Measurements from ENCODE around the gene ARHGAP10.
"Not testable (repeated sequence)": the region's sequence is repeated elsewhere in the genome, so short reads cannot be mapped to it uniquely, and the experiment has no call there.

The ARHGAP10 gene

DNA sequence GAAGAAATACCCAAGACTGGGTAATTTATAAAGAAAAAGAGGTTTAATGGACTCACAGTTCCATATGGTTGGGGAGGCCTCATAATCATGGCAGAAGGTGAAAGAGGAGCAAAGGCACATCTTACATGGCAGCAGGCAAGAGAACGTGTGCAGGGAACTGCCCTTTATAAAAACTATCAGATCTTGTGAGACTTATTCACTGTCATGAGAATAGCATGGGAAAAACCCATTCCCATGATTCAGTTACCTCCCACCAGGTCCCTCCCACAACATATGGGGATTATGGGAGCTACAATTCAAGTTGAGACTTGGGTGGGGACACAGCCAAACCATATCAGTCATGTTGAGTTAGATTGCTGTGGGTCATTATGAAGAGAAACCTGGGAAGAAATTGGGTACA, 153.3 kb downstream of the ARHGAP10 start:
- DNase-seq (ENCODE audit: low read depth in 2 of 2, low spot score in 1 of 2): not testable (repeated sequence)

DNA sequence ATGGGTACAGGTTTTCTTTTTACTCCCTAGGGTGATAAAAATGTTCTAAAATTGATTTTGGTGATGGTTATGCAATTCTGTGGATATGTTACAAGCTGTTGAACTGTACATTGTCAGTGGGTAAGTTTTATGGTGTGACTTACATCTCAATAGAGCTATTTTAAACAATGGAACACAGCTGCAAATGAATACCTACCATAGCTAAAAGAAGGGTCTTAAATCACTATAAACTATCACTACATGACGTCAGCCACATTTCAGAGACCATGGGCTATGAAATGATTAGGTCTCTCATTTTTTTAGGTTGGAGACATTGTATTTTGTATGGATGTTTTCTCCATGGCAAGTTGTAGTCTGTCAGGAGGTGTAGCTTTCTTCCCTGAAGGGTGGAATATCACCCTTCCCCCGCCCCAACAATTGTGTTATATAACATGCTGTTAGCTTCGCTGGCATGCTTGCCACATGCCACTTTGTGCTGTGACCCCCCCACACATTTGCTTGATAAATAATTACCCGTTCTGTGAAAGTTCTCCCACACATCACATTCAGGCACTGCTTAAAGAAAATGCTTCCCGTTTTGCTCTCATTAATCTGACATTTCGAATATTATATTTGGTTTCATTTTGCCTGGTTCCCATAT, 159.7 kb downstream of the ARHGAP10 start:
- no peak for DNase-seq (ENCODE audit: low read depth in 2 of 2, low spot score in 1 of 2)

DNA sequence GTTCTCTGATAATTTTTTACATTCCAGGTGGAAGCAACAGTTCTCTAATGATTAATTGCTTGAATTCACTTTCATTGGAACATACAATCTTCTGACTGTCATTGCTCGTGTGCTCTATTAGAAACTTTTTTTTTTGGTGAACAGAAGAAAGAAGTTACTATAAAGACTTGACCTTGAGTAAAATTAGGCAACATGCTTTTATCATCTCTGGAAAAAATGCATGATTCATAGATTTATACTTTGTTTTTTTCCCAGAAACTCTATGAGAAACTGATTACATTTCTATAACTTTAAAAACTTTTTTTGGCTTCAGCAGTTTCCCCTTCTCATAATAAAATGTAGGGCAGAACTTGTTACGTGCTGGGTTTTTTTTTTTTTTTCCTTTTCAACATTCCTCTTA, 167.6 kb downstream of the ARHGAP10 start:
- DNase-seq (ENCODE audit: low read depth in 2 of 2, low spot score in 1 of 2): no peak

DNA sequence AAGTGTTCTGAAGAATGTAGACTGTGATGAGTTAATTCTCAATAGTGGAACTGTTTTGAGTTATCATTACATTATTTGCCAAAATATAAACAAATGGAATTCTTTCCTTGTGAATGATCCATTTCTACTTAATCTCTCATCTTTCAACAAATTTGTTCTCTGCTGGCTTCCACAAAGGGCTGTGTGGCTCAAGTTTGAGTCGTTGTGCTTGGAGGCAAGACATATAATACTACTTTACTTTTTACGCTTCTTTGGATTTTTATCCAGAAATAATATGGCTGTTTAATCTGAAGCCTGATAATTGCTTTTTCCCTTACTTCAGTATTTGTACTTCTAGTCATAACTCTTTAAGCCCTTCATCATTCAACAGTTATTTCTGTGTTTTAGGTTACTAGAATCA, 169.5 kb downstream of the ARHGAP10 start:
- no peak for DNase-seq (ENCODE audit: low read depth in 2 of 2, low spot score in 1 of 2)

DNA sequence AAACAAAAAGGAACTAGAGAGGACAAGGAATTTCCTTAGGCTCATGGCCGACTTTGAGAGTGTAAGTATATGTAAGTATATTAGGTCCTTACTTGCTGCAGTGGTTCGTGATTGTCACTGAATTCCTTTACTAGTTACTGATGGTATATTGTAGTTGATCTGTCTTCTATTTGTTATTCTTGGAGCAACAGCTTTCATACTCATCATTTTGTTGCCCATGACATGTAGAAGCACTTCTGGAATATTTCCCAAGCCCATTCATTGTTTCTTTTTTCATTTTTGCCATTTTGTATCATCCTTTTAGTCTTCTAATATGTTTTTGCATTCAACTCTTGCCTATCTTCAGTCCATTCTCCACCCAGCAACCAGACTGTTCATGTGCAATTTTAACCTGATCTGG, 170.0 kb downstream of the ARHGAP10 start:
- no peak for DNase-seq (ENCODE audit: low read depth in 2 of 2, low spot score in 1 of 2)

DNA sequence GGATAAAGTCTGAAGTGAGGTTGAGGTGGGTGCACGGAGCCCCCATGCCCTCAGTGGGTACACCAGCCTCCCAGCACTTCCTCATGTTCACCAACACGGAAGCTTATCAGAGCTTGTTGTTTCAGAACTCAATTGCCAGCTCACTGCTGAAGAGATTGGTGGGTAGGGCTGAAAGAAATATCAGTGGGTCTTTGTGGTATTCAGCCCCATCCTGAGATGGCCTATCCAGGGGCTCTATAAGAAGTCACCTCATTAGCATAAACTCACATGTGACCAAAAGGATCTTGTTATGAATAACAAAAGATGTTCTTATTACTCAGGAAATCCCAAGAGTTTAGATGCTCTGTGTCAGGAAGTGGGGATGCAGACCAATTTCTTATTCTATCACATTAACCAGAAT, 177.3 kb downstream of the ARHGAP10 start:
- DNase-seq (ENCODE audit: low read depth in 2 of 2, low spot score in 1 of 2): no peak

DNA sequence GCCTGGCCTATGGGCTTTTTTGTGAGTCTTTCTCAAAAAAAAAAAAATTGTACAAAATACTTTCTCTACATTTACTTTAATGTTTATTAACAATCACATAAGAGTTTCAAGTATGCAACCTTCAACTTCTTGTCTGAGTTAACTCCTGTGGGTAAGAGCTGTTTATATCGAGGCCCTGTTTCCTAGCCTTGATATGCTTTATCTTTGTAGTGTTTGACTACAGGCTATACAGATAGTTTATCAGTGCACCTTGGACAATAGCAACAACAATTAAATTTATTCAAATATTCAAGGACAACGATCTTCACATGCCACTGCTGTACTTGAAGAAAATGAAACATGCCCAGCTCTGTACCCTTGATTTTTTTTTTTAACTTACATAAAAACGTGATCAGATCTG, 178.4 kb downstream of the ARHGAP10 start:
- DNase-seq (ENCODE audit: low read depth in 2 of 2, low spot score in 1 of 2): no peak

DNA sequence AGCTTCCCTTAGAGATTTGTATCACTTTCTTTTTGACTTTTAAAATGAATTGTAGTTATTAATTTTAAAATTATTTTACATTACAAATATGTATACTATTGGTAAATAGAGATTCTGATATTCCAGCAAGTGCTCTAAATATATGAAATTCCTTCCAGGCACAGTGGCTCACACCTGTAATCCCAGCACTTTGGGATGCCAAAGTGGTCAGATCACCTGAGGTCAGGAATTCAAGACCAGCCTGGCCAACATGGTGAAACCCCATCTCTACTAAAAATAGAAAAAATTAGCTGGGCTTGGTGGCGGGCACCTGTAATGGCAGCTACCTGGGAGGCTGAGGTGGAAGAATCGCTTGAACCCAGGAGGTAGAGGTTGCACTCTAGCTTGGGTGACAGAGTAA, 180.2 kb downstream of the ARHGAP10 start:
- DNase-seq (ENCODE audit: low read depth in 2 of 2, low spot score in 1 of 2): not testable (repeated sequence)

DNA sequence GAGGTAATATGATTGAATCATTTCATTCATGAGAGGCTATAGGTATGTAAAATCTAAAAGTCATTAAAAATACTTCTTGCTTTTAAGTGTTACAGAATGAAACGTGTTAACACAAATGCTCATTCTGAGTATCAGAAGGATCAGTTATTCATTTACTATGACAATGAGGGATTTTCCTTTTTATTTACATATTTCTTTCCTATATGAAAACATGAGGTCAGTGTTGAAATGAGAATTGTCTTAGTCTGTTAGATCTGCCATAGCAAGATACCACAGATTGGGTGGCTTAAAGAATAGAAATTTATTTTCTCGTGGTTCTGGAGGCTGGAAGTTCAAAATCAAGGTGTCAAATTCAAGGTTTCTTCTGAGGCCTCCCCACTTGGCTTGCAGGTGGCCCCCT, 181.2 kb downstream of the ARHGAP10 start:
- no peak for DNase-seq (ENCODE audit: low read depth in 2 of 2, low spot score in 1 of 2)

DNA sequence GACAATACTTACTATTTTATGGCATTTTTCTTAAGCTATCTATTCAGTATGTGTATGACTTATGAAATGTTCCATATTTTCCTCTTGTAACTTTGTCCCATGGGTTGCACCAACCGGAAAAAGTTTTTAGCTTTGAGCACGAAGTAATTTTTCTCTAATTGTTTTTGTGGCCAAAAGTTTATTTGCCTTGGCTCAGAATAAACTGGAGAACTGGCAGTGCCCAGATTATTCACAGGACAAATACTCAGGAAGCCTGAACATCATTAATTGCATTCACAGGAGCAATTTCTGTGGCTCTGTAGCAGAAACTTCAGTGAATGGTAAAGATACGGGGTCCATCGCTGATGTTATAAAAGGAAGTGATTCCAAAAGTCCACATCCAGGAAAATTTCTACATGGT, 184.5 kb downstream of the ARHGAP10 start:
- no peak for DNase-seq (ENCODE audit: low read depth in 2 of 2, low spot score in 1 of 2)

DNA sequence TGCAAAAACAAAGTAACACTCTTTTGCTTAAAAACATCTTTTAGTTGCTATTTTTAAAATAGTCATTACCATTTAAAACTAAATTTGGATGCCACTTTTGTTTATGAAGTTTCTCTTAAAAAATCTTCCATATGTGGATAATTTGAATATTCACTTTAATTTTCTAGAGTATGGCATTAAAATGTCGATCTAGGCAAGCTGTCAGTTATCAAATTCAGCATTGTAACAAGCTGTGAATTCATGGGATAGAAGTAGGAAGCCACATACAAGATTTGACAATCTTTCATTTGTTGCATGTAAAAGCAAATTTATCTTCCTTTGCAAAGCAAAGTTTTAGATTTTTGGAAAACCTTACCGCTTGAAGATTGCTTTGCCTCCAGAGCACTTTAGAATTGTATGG, 191.5 kb downstream of the ARHGAP10 start:
- no peak for DNase-seq (ENCODE audit: low read depth in 2 of 2, low spot score in 1 of 2)

DNA sequence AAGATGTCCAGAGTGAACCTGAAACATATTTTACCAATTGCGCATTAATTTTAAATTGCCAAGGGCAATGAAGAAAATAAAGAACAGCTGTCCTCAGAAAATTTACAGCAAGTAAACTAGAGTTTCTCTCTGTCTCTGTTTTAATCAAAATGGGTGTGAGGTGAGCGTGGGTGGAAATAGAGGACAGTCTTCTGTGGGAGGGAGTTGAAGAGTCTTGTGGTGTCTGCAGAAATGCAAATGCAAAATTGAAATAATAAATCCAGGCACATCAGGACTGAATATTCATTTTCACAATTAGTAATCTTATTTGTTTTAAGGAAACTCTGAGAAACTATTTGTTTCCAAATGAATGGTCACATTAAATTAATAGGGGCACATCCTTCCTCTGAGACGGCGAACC, 192.0 kb downstream of the ARHGAP10 start:
- no peak for DNase-seq (ENCODE audit: low read depth in 2 of 2, low spot score in 1 of 2)

DNA sequence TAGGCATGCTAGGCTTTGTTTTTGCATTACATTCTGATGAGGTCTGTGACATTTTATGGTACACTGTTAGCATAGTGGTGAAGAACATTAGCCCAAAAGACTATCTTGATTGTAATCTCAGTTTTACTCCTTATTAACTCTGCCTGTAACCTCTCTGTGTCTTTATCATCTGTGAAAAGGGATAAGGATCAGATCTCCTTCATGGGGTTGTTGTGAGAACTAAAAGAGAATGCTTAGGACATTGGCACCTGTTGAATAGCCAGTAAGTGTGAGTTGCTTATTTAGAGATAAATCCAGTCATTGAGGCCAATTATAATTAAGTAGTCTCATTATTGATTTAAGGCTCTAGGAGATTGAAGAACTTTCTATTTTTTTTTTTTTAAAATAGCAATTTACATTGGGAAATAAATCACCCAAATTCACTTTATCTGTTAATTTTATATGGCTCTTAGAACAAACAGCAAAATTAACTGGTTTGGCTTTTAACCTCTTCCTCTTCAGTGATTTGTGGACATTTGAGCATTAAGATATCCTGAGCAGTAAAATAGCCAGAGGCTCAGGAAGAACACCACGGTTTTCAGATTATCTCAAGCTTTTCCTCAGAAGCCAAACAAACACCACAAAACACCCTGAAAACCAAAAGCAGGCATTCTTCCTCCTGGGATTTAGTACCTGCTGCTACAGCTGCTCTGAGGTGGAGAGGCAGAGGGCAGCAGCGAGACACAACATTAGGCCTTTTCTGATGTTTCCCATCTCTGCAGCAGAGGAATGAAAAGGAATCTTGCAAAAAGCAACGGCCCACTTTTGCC, 192.9 kb downstream of the ARHGAP10 start:
- DNase-seq (ENCODE audit: low read depth in 2 of 2, low spot score in 1 of 2): no peak

DNA sequence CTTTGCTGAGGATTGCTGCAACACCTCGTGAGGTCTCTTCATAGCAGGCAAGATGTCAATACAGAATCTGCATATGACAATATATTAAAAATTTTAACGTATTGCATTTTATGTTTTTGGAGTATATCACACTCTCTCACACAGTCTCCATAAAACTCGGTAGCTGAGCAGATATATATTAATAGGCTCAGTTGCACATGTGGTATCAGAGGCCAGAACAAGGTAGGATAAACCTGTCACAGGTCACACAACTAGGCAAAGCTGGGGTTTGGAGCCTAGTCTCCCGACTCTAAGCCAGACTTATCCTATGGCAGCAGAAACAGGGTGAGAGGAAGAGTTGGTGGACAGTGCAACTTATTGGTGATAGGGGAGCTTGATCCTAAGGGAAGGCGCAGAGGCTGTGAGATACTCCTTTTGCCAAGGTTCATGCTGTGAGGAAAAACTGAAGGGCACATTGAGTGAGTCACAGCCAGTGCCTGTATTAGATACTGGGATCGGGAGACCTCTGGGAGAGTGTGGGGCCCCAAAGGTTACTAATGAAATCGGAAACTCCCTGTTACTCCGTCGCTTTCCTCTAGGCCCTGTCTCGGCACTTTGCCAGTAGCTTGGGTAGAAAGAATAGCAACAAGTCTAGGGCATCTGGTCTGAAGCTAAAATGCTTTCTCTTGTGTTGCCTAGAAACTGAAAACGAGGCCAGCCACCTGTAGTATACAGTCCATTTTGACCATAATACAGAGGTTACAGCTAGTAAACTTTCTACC, 195.7 kb downstream of the ARHGAP10 start:
- no peak for DNase-seq (ENCODE audit: low read depth in 2 of 2, low spot score in 1 of 2)

DNA sequence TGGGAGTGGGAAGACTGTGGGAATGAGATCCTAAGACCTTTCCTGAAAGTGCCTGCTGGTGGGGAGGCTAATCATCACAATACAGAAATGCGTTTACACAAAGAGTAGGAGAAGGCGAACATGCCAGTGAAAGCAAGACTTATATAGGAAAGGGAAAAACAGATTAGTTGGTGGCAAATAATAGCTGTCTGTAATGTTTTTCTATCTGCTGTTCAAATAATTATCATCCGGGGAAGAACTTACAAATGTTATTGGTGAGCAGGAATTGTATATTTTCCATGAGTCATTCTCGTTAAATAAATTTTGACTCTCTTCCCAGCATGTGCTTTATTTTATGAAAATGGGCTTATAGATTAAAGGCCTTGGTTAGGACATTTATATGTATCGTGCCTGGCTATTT, 196.5 kb downstream of the ARHGAP10 start:
- no peak for DNase-seq (ENCODE audit: low read depth in 2 of 2, low spot score in 1 of 2)

DNA sequence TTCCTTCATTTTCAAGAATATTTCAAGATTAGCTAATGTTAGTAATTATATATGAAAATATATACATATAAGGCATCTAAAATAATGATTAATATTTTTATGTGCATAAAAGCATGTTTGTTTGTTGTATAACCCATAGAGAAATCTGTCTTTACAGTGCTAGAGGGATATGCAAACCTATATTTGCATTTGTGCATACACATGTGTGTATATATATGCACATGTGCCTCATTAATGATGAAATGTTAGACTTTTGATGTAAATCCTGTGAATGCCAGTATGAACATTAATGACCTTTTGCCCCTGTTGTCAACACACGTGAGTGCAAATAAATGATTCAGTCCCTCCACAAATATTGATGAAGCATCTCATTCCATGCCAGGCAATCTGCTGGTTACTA, 197.9 kb downstream of the ARHGAP10 start:
- DNase-seq (ENCODE audit: low read depth in 2 of 2, low spot score in 1 of 2): no peak

DNA sequence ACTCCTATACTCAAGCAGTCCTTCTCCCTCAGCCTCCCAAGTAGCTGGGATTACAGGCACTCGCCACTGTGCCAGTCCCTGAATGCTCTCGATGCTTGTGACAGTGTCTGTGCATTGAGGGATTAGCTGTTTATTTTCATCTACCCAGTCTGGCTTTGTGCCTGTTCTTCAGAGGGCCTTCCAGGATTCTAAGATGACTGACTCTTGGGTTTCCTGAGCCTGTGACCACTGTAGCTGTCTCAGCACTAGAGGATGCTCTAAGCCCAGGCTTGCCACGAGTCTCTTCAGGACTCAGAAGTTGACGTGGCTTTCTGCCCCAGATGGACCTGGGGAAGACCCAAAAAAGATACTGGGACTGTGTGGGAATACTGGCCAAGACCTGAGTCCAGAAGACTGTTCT, 201.4 kb downstream of the ARHGAP10 start:
- no peak for DNase-seq (ENCODE audit: low read depth in 2 of 2, low spot score in 1 of 2)

DNA sequence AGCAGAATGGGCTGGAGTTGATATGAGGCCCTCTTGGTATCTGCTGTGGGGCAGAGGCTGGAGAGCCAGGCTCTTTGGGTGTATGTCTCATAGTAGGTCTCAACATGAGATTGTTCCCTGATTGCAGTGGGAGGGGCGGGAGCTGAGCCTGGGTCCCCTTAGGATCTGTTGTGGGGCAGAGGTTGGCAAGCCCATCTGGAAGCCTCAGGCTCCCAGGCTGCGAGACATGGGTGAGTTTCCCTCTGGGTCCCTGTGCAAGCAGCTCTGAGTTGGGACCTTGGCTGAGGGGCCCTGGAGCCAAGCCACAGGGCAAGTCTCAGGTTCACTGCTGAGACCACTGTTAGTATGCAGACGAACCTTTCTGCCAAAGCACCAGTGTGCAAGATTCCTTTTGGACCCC, 201.9 kb downstream of the ARHGAP10 start:
- DNase-seq (ENCODE audit: low read depth in 2 of 2, low spot score in 1 of 2): no peak

DNA sequence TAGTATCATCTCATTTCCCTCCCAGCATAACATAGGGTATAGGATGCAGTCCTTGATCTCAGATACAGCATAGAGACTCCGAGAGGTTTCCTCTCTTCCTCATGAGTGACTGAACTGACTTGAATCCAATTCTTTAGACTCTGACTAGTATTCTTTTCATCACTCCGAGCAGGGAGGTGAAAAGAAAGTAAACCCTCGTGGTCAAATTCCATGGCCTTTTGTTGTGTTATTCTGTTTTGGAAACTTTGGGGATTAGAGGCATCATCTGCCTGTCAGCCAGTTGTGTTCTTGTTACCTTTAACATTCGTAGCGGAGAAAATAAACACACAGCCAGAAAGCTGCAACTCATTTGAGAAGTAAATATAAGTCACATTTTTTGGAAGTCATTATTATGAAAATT, 206.6 kb downstream of the ARHGAP10 start:
- DNase-seq (ENCODE audit: low read depth in 2 of 2, low spot score in 1 of 2): no peak

DNA sequence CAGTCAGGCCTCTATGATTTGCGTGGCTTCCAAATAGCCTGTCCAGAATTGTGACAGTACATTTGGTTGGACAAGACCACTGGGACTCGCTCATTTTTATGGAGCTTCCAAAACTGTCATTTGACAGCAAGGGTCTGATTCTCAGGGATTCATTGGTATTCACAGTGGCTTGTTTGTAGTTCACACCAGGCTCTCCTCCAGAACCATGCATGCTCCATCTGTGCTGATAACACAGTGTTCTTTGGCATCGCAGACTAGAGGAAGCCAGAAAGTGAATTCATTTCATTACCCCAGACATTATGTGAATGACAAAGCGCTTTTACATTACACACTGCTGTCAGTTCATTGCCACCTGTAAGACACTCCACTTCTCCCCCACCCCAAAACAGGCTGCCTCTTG, 208.3 kb downstream of the ARHGAP10 start:
- no peak for DNase-seq (ENCODE audit: low read depth in 2 of 2, low spot score in 1 of 2)

DNA sequence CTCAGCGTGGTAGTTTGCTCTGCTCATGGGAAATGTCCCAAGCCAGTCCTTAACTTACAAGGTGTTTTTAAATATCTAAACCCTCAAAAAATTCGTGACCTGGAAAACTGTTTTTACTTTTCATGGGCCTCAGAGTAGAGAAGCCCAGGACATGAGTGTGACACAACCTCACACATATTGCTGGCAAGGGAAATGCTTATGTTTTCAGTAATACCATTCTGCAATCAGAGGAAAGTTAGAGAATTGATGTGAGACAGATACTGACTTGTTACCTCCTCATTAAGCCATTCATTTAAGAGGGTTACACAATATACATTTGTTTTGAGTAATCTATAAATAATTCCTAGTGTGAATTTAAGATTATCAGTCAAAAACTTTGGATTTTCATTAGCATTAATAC, 209.5 kb downstream of the ARHGAP10 start:
- no peak for DNase-seq (ENCODE audit: low read depth in 2 of 2, low spot score in 1 of 2)

DNA sequence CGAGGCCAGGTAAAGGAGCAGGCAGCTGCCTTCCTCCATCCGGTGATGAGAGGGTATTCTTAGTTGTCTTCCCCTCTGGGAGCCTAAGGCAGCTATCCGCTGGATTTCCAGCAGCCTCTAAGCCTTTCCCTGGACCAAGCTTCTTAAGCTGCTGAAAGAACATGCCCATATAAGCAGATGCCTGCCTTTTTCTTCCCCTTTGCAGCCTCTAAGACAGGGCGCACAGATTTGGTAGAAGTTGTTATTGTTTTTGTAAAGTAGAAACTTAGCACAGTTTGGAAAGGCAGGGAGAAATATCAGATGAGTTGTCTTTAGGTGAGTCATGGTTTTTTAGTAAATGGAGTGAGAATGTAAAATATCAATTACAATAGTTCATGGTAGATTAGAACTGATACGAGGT, 210.8 kb downstream of the ARHGAP10 start:
- no peak for DNase-seq (ENCODE audit: low read depth in 2 of 2, low spot score in 1 of 2)

Measured in stimulated activated CD8-positive, alpha-beta memory T cell treated with anti-CD3 and anti-CD28 coated beads, Interleukin-4, amount 100 ng/mL, for 1 hour (primary cell).